ENCODE measurements around the gene EVA1C. TPM values are rescaled to one million over a fixed set of nuclear protein-coding genes. Genes with fewer than 3 reads are reported as not detected.
"Not testable (repeated sequence)": the region's sequence is repeated elsewhere in the genome, so short reads cannot be mapped to it uniquely, and the experiment has no call there.

EVA1C gene
- total and polyA plus RNA-seq, 3 experiments from 2014 or later, result 13.4 to 25.8 (median 16.2) TPM

GRCh38 chr21:32382108-32382644 is 30.3 kb upstream of the EVA1C start:
- no peaks in the 10 kb centered on the region for H3K9me3 Mint-ChIP-seq

GRCh38 chr21:32383812-32384211 is 28.7 kb upstream of the EVA1C start:
- H3K27ac ChIP-seq (ENCODE audit: low read depth, low read length), result no peak overlapping the region
- no peak overlapping the region for H3K4me3 Mint-ChIP-seq
- H3K4me3 ChIP-seq (ENCODE audit: low read length), result no peak overlapping the region
- no peaks in the 10 kb centered on the region for H3K9me3 ChIP-seq (ENCODE audit: low read length)
- H3K36me3 Mint-ChIP-seq, result peaks cover 0 to 73% (median 15%) of the 10 kb centered on the region in 3 donors
- ChIA-PET POLR2A (no interaction called here), CTCF (interaction anchor here (0.9 kb wide), 1 partner anchor 186 kb away, joined by 3 read pairs; no protein-coding TSS in a partner anchor)
- H3K27ac Mint-ChIP-seq, result peak overlapping the region in 2 of 8 donors; percentile 56 to 69
- peaks cover 24% of the 10 kb centered on the region for H3K36me3 ChIP-seq (ENCODE audit: insufficient read depth, low read length)
- no peaks in the 10 kb centered on the region for H3K27me3 ChIP-seq (ENCODE audit: insufficient read depth, low read length, poor library complexity, severe bottlenecking)
- H3K4me1 Mint-ChIP-seq, result peaks cover 9 to 28% (median 26%) of the 10 kb centered on the region in 3 donors
- no peak for DNase-seq
- no peaks in the 10 kb centered on the region for H3K27me3 Mint-ChIP-seq
- no peaks in the 10 kb centered on the region for H3K9me3 Mint-ChIP-seq
- H3K4me1 ChIP-seq (ENCODE audit: insufficient read depth, low read length), result peaks cover 4% of the 10 kb centered on the region

More at GRCh38 chr21:32382108-32382644, 30.3 kb upstream of the EVA1C start:
- Mint-ChIP-seq H3K4me1 (peaks cover 1 to 15% (median 14%) of the 10 kb centered on the region in 3 donors), H3K4me3 (no peak overlapping the region), H3K36me3 (peaks cover 0 to 82% (median 18%) of the 10 kb centered on the region in 3 donors), H3K27me3 (no peaks in the 10 kb centered on the region), H3K27ac (no peak overlapping the region)
- no peak overlapping the region for H3K27ac ChIP-seq (ENCODE audit: low read depth, low read length)
- H3K27me3 ChIP-seq (ENCODE audit: insufficient read depth, low read length, poor library complexity, severe bottlenecking), result no peaks in the 10 kb centered on the region
- no peaks in the 10 kb centered on the region for H3K9me3 ChIP-seq (ENCODE audit: low read length)
- H3K4me1 ChIP-seq (ENCODE audit: insufficient read depth, low read length), result no peaks in the 10 kb centered on the region
- ChIA-PET CTCF (no interaction called here), POLR2A (no interaction called here)
- no peak for DNase-seq
- H3K36me3 ChIP-seq (ENCODE audit: insufficient read depth, low read length), result peaks cover 31% of the 10 kb centered on the region
- H3K4me3 ChIP-seq (ENCODE audit: low read length), result no peak overlapping the region

GRCh38 chr21:32386195-32386870 is 26.2 kb upstream of the EVA1C start:
- no peaks in the 10 kb centered on the region for H3K27me3 Mint-ChIP-seq
- no peak overlapping the region for H3K4me3 ChIP-seq (ENCODE audit: low read length)
- CTCF ChIA-PET, result interaction anchor here (0.8 kb wide), 1 partner anchor 215 kb away, joined by 3 read pairs; no protein-coding TSS in a partner anchor
- H3K27me3 ChIP-seq (ENCODE audit: insufficient read depth, low read length, poor library complexity, severe bottlenecking), result no peaks in the 10 kb centered on the region
- no peak for DNase-seq
- POLR2A ChIA-PET, result no interaction called here
- H3K27ac Mint-ChIP-seq, result no peak overlapping the region
- H3K36me3 ChIP-seq (ENCODE audit: insufficient read depth, low read length), result peaks cover 24% of the 10 kb centered on the region
- H3K27ac ChIP-seq (ENCODE audit: low read depth, low read length), result no peak overlapping the region
- no peak overlapping the region for H3K4me3 Mint-ChIP-seq
- peaks cover 5% of the 10 kb centered on the region for H3K4me1 ChIP-seq (ENCODE audit: insufficient read depth, low read length)
- no peaks in the 10 kb centered on the region for H3K9me3 ChIP-seq (ENCODE audit: low read length)
- peaks cover 0 to 63% (median 11%) of the 10 kb centered on the region in 3 donors for H3K36me3 Mint-ChIP-seq
- H3K4me1 Mint-ChIP-seq, result peaks cover 27 to 50% (median 47%) of the 10 kb centered on the region in 3 donors
- no peaks in the 10 kb centered on the region for H3K9me3 Mint-ChIP-seq

GRCh38 chr21:32387151-32387550 is 25.4 kb upstream of the EVA1C start:
- Mint-ChIP-seq H3K27ac (peak overlapping the region in 3 of 8 donors; percentile 33 to 82 (median 61)), H3K27me3 (no peaks in the 10 kb centered on the region), H3K9me3 (no peaks in the 10 kb centered on the region), H3K4me1 (peaks cover 35 to 58% (median 55%) of the 10 kb centered on the region in 3 donors), H3K36me3 (peaks cover 0 to 57% (median 11%) of the 10 kb centered on the region in 3 donors), H3K4me3 (no peak overlapping the region)
- Histone ChIP-seq H3K27me3 (ENCODE audit: insufficient read depth, low read length, poor library complexity, severe bottlenecking) (no peaks in the 10 kb centered on the region), H3K4me3 (ENCODE audit: low read length) (no peak overlapping the region), H3K9me3 (ENCODE audit: low read length) (no peaks in the 10 kb centered on the region), H3K4me1 (ENCODE audit: insufficient read depth, low read length) (peaks cover 14% of the 10 kb centered on the region), H3K36me3 (ENCODE audit: insufficient read depth, low read length) (peaks cover 22% of the 10 kb centered on the region), H3K27ac (ENCODE audit: low read depth, low read length) (no peak overlapping the region)
- POLR2A ChIA-PET, result no interaction called here
- CTCF ChIA-PET, result interaction anchor here (0.8 to 2.2 kb wide), 3 partner anchors 182 to 214 kb away, joined by 3 to 7 read pairs (median 3); no protein-coding TSS in a partner anchor
- DNase-seq, result no peak

GRCh38 chr21:32388306-32388705 is 24.2 kb upstream of the EVA1C start:
- H3K4me3 ChIP-seq (ENCODE audit: low read length), result no peak overlapping the region
- H3K36me3 Mint-ChIP-seq, result peaks cover 0 to 48% (median 8%) of the 10 kb centered on the region in 3 donors
- H3K9me3 Mint-ChIP-seq, result no peaks in the 10 kb centered on the region
- ChIA-PET POLR2A (interaction anchor here (0.5 kb wide), 1 partner anchor 24 kb away, joined by 3 read pairs; no protein-coding TSS in a partner anchor), CTCF (interaction anchor here (1.2 to 2.2 kb wide), 2 partner anchors 181 to 213 kb away, joined by 3 to 7 read pairs; no protein-coding TSS in a partner anchor)
- peaks cover 39 to 68% (median 58%) of the 10 kb centered on the region in 3 donors for H3K4me1 Mint-ChIP-seq
- DNase-seq, result no peak
- no peaks in the 10 kb centered on the region for H3K27me3 Mint-ChIP-seq
- H3K27ac Mint-ChIP-seq, result peak overlapping the region in 1 of 8 donors; percentile 60
- H3K4me3 Mint-ChIP-seq, result peak overlapping the region in 1 of 7 donors; percentile 5
- no peak overlapping the region for H3K27ac ChIP-seq (ENCODE audit: low read depth, low read length)
- H3K4me1 ChIP-seq (ENCODE audit: insufficient read depth, low read length), result peaks cover 19% of the 10 kb centered on the region
- H3K36me3 ChIP-seq (ENCODE audit: insufficient read depth, low read length), result peaks cover 10% of the 10 kb centered on the region
- no peaks in the 10 kb centered on the region for H3K9me3 ChIP-seq (ENCODE audit: low read length)
- no peaks in the 10 kb centered on the region for H3K27me3 ChIP-seq (ENCODE audit: insufficient read depth, low read length, poor library complexity, severe bottlenecking)

GRCh38 chr21:32389337-32390015 is 23.0 kb upstream of the EVA1C start:
- DNase-seq, result no peak
- Histone ChIP-seq H3K27me3 (ENCODE audit: insufficient read depth, low read length, poor library complexity, severe bottlenecking) (no peaks in the 10 kb centered on the region), H3K9me3 (ENCODE audit: low read length) (no peaks in the 10 kb centered on the region), H3K36me3 (ENCODE audit: insufficient read depth, low read length) (no peaks in the 10 kb centered on the region), H3K27ac (ENCODE audit: low read depth, low read length) (no peak overlapping the region), H3K4me1 (ENCODE audit: insufficient read depth, low read length) (peaks cover 26% of the 10 kb centered on the region), H3K4me3 (ENCODE audit: low read length) (no peak overlapping the region)
- H3K4me3 Mint-ChIP-seq, result peak overlapping the region in 2 of 7 donors; percentile 29 to 82
- peaks cover 0 to 37% (median 5%) of the 10 kb centered on the region in 3 donors for H3K36me3 Mint-ChIP-seq
- CTCF ChIA-PET, result interaction anchor here (2.2 kb wide), 1 partner anchor 211 kb away, joined by 7 read pairs; no protein-coding TSS in a partner anchor
- H3K27ac Mint-ChIP-seq, result peak overlapping the region in 2 of 8 donors; percentile 44 to 52
- no peaks in the 10 kb centered on the region for H3K9me3 Mint-ChIP-seq
- H3K27me3 Mint-ChIP-seq, result no peaks in the 10 kb centered on the region
- H3K4me1 Mint-ChIP-seq, result peaks cover 44 to 75% (median 68%) of the 10 kb centered on the region in 3 donors
- POLR2A ChIA-PET, result no interaction called here

GRCh38 chr21:32390537-32391224 is 21.8 kb upstream of the EVA1C start:
- H3K27ac ChIP-seq (ENCODE audit: low read depth, low read length); H3K36me3 ChIP-seq (ENCODE audit: insufficient read depth, low read length); H3K9me3 Mint-ChIP-seq; DNase-seq; H3K27me3 ChIP-seq (ENCODE audit: insufficient read depth, low read length, poor library complexity, severe bottlenecking); H3K4me3 ChIP-seq (ENCODE audit: low read length); H3K27me3 Mint-ChIP-seq; H3K9me3 ChIP-seq (ENCODE audit: low read length); CTCF ChIA-PET; POLR2A ChIA-PET: not testable (repeated sequence)
- peaks cover 26% of the 10 kb centered on the region for H3K4me1 ChIP-seq (ENCODE audit: insufficient read depth, low read length)
- H3K27ac Mint-ChIP-seq, result peak overlapping the region in 1 of 8 donors; percentile 47
- H3K4me3 Mint-ChIP-seq, result peak overlapping the region in 2 of 7 donors; percentile 86 to 93
- H3K36me3 Mint-ChIP-seq, result peaks cover 0 to 26% (median 5%) of the 10 kb centered on the region in 3 donors
- peaks cover 44 to 67% (median 61%) of the 10 kb centered on the region in 3 donors for H3K4me1 Mint-ChIP-seq

Data from CD8-positive, alpha-beta memory T cell (primary cell).